GM19239 (cell line): ENCODE results near the gene ZC3H12D.
"Not testable (repeated sequence)": the region's sequence is repeated elsewhere in the genome, so short reads cannot be mapped to it uniquely, and the experiment has no call there.

ENCODE experiments used
- DNase-seq: peaks from one replicate; pipeline ENCODE4 v3.0.0; 2011; ENCODE audit warnings: low spot score; ENCODE audit not compliant: insufficient read length
- FAIRE-seq: peaks from 2 replicates; lab custom pipeline; 2011; peaks lifted over from hg19 to GRCh38; lab: Jason Lieb, UNC

Gene ZC3H12D

DNA sequence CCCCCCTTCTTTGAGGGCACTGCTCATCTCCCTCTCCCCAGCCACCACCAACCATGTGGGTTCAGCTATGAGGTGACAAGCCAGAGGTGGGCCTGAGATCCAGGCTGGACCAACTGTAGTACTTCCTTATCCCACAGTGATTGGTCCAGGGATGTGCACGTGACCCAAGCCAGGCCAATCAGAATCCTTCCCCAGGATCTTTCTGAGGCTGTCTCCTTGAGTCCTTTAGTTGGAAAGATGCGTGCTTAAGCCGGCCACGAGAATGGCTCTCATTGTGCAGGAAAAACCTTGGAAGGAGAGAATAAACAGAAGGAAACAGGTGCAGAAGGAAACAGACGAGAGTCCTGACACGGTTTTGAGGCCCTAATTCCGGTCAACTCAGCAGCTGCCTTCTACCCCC, 39.2 kb downstream of the ZC3H12D start:
- no peak for DNase-seq
- FAIRE-seq, result no peak

- DNase-seq (no peak), FAIRE-seq (no peak)
These were observed 39.7 kb downstream of the ZC3H12D start for GRCh38 chr6:149445095-149445466.

GRCh38 chr6:149444360-149445094, 40.3 kb downstream of the ZC3H12D start:
- not testable (repeated sequence) for FAIRE-seq, DNase-seq

DNA sequence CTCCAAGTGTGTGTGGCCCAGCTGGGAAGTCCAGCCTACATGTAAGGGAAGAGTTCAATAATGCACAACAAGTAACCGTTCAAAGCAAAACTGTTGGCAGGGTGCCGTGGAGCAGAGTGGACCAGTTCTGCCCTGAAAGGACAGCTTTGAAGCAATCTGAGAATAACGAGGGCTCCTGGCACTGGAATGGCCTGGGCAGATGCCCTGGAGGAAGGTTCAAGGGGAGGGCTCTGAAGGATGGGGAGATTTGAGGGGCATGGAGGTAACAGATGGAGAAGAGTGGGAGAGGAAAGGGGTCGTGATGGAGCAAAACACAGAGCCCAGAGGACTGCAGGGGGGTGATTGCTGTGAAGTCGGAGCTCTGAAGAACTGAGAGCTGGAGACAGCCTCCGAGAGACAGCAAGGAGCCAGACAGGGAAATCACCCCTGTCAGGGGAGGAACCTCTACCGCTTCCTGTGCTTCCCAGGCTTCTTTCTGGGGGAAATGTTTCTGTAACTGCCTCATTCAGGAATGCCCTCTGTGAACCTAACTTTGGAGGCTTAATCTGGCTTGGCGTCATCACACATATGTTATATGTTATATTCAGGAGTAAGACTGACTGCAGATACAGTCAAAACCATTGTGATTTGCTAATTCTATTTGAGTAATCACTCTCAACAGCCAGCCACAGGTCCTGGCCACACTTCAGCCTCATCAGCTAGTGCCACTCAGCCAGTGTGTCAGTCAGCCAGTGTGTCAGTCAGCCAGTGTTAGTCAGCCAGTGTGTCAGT, 41.2 kb downstream of the ZC3H12D start:
- FAIRE-seq (no peak), DNase-seq (no peak)

DNA sequence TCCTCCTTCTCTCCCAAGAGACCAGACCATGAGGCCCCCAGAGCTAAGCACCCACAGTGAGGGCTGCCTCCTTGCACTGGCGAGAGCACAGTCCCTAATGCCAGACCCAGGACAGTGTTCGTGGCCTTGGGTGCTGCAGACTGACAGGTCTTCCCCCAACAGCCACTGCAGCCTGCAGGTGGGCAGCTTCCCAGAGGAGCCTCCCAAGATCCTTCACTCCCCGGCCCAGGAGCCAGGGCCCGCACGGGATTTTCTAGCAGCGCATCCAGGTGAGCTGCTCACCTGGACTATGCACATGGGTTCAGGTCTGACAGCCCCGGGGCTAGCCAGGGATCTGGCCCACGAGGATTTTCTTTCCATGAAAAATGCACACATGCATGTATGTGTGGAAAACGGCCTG, 43.1 kb downstream of the ZC3H12D start:
- FAIRE-seq, result no peak

GRCh38 chr6:149440735-149441671, 43.8 kb downstream of the ZC3H12D start:
- DNase-seq, result no peak
- no peak for FAIRE-seq

More for the DNA sequence above, 43.1 kb downstream of the ZC3H12D start:
- DNase-seq, result no peak

DNA sequence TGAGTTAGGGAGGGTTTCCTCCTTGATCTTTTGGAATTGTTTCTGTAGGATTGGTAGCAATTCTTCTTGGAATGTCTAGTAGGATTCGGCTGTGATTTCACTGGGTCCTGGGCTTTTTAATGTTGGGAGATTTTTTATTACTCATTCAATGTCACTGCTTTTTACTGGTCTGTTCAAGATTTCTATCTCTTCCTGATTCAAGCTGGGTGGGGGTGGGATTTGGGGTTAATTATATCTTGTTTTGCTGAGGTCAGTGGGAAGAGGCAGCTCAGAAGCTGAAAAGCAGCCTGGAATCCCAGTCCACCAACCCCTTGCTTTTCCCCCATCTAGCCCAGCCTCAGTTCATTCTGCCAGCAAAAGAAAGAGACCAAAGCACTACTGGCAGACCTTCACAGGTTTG, 45.2 kb downstream of the ZC3H12D start:
- FAIRE-seq (no peak), DNase-seq (no peak)

DNA sequence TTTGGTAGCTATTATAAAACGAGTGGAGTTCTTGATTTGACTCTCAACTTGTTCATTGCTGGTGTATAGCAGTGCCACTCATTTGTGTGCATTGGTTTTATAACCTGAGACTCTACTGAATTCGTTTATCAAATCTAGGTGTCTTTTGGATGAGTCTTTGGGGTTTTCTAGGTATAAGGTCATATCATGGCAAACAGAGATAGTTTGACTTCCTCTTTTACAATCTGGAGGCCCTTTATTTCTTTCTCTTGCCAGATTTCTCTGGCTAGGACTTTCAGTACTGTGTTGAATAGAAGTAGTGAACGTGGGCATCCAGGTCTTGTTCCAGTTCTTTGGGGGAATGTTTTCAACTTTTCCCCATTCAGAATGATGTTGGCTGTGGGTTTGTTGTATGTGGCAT, 46.0 kb downstream of the ZC3H12D start:
- FAIRE-seq (no peak), DNase-seq (no peak)

GRCh38 chr6:149437212-149437611, 47.6 kb downstream of the ZC3H12D start:
- FAIRE-seq, result no peak
- DNase-seq, result no peak

- FAIRE-seq, result no peak
- DNase-seq, result no peak
These were observed 48.2 kb downstream of the ZC3H12D start for GRCh38 chr6:149436647-149437046.

- DNase-seq, result no peak
These were observed 48.8 kb downstream of the ZC3H12D start for GRCh38 chr6:149435919-149436586.

GRCh38 chr6:149433881-149434280, 50.9 kb downstream of the ZC3H12D start:
- DNase-seq, result no peak
- FAIRE-seq, result no peak

More at GRCh38 chr6:149435919-149436586, 48.8 kb downstream of the ZC3H12D start:
- FAIRE-seq, result no peak

GRCh38 chr6:149433405-149433804, 51.4 kb downstream of the ZC3H12D start:
- no peak for FAIRE-seq
- no peak for DNase-seq

- FAIRE-seq (peak; percentile 93), DNase-seq (peak; percentile 90)
These were observed 52.7 kb downstream of the ZC3H12D start for GRCh38 chr6:149431905-149432775.

- DNase-seq (no peak), FAIRE-seq (no peak)
These were observed 55.1 kb downstream of the ZC3H12D start for GRCh38 chr6:149429427-149430360.

GRCh38 chr6:149428606-149429005, 56.2 kb downstream of the ZC3H12D start:
- no peak for FAIRE-seq
- no peak for DNase-seq

DNA sequence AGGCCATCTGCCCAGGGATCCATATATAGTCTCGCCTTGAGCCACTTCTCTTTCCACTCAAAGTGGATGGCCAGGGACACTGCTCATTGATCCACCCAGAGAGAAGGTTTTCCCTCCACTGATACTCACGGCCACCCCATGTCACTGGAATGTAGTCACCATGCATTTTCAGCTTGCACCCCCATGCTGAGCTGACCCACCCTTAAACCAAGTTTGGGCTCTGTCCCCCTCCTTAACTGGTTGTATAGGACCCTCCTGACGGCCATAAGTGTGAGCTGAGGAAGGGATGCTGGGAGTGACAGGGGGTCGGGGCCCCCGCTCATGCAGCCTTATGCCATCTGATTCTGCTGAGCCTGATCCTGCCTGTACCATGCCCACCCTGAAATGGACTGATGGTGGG, 59.1 kb downstream of the ZC3H12D start:
- no peak for DNase-seq
- no peak for FAIRE-seq

DNA sequence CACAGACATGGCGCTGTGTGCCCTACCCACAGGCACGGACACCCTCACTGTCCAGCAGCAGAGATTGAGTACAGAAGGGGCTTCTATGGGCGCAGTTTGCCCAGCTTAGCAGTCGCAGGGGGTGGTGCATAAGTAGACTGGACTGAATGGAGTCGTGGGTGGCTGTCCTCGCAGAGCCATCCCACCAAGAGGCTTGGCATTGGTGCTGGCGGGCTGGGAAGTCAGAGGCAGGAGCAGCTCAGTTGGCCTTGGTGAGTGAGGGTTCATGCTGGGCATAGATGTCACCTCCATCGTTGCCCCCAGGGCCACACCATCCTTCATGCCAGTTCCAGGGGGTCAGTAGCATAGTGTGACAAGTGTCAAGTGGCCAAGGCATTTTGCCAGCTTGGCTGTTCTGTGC, 59.6 kb downstream of the ZC3H12D start:
- no peak for FAIRE-seq
- DNase-seq, result no peak
